H1 (cell line): ENCODE results near the gene SAXO1.

Experiments used
- BRCA1 ChIP-seq: IDR thresholded peaks from 2 replicates; pipeline ENCODE4 v1.6.1; 2012; ENCODE audit warnings: low read depth, low read length, improper control_type of control experiment
- CEBPB ChIP-seq: IDR thresholded peaks from 2 replicates; pipeline ENCODE4 v1.6.1; 2012; ENCODE audit warnings: low read depth, low read length
- CHD1 ChIP-seq: IDR thresholded peaks from 2 replicates; pipeline ENCODE4 v1.6.1; 2012; ENCODE audit warnings: low read depth, low read length, improper control_type of control experiment
- CHD2 ChIP-seq: IDR thresholded peaks from 2 replicates; pipeline ENCODE4 v1.6.1; 2012; ENCODE audit warnings: low read length, improper control_type of control experiment
- CTCF ChIP-seq, 3 experiments: IDR thresholded peaks; 1 replicate in 2 of 3; 2 replicates in 1 of 3; pipeline versions ENCODE4 v1.5.1 to v1.6.1; 2011; ENCODE audit warnings: low read length in 3 of 3, mild to moderate bottlenecking in 3 of 3, inconsistent platforms in 2 of 3, low read depth in 1 of 3, moderate library complexity in 1 of 3; ENCODE audit not compliant: insufficient read depth in 1 of 3; ENCODE audit errors: control extremely low read depth in 1 of 3
- EP300 ChIP-seq, 2 experiments: IDR thresholded peaks; 1 replicate in 1 of 2; 2 replicates in 1 of 2; pipeline ENCODE4 v1.6.1; 2011 to 2012; ENCODE audit warnings: low read depth in 2 of 2, low read length in 2 of 2, mild to moderate bottlenecking in 2 of 2, borderline replicate concordance in 1 of 2, inconsistent platforms in 1 of 2, moderate library complexity in 1 of 2
- MAX ChIP-seq: IDR thresholded peaks from 2 replicates; pipeline ENCODE4 v1.6.1; 2012; ENCODE audit warnings: inconsistent platforms
- POLR2AphosphoS5 ChIP-seq: IDR thresholded peaks from 2 replicates; pipeline ENCODE4 v1.6.1; 2011; ENCODE audit warnings: low read depth, low read length
- SRF ChIP-seq: IDR thresholded peaks from 2 replicates; pipeline ENCODE4 v1.6.1; 2011; ENCODE audit warnings: mild to moderate bottlenecking, low read depth, low read length, moderate library complexity

GRCh38 chr9:18980189-18980588, 52.8 kb downstream of the SAXO1 start:
- TF ChIP-seq CEBPB = no peak
- TF ChIP-seq CTCF (IDR thresholded peaks at IDR 0.05; ENCODE audit: control extremely low read depth in 1 of 3, insufficient read depth in 1 of 3, low read depth in 1 of 3, low read length in 3 of 3) = no peak
- no peak for TF ChIP-seq SRF
- no peak for TF ChIP-seq POLR2AphosphoS5
- no peak for TF ChIP-seq CHD2
- TF ChIP-seq MAX = no peak
- TF ChIP-seq EP300 (IDR thresholded peaks at IDR 0.05; ENCODE audit: borderline replicate concordance in 1 of 2, low read depth in 2 of 2, low read length in 2 of 2) = no peak
- no peak for TF ChIP-seq BRCA1
- TF ChIP-seq CHD1 = no peak
